ENCODE data around the gene ACP2.

The ACP2 gene, protein sequence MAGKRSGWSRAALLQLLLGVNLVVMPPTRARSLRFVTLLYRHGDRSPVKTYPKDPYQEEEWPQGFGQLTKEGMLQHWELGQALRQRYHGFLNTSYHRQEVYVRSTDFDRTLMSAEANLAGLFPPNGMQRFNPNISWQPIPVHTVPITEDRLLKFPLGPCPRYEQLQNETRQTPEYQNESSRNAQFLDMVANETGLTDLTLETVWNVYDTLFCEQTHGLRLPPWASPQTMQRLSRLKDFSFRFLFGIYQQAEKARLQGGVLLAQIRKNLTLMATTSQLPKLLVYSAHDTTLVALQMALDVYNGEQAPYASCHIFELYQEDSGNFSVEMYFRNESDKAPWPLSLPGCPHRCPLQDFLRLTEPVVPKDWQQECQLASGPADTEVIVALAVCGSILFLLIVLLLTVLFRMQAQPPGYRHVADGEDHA

DNA sequence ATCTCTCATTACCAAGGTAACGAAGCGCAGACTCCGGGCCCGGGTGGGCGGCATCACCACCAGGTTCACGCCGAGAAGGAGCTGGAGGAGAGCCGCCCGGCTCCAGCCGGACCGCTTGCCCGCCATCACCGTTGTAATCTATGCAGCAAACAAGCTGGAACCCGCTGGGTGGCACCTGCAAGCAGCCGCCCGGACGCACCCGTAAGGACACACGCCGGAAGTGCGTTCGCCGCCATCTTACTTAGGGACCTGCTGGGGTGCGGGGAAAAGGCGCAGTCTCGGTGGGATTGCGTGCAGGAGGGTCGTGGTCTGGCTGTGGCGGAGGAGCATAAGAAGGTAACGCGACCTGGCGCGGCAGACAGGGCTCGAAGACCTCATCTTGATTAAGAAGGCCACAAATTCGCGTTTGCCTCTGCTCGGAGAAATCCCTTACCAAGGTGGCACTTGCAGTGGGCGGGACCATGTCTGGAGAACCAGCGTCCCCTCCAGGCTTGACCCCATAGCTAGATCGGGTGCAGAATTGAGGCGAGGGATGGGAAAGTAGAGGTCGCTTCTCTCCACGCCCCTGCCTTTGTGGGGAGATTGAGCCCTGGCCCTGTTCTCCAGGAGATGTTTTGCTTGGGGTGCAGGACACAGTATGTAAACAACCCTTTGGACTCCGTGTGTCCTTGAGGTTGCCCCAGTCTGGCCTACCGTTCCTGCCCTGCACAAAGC lies at the start of gene ACP2:
TSS of gene ACP2 (minus strand) at position 151 of the 714 bp plus-strand sequence. CDS start at position 126, 25 bp downstream.
- peaks cover 30% of the 10 kb centered on the region for H3K36me3 ChIP-seq (replicated peaks)
- peak; percentile 86 to 93 for DNase-seq (ENCODE audit: low spot score in 2 of 2)
- in situ Hi-C loops (cut with MboI; ENCODE audit: low sequenced_read_pairs) = no loop called here
- peaks cover 11% of the 10 kb centered on the region for H3K4me1 ChIP-seq
- H3K27me3 ChIP-seq (ENCODE audit: low read depth) = no peaks in the 10 kb centered on the region
- H3K9me3 ChIP-seq = no peaks in the 10 kb centered on the region
- peak within 1 kb of the TSS; percentile 91 for H3K4me3 ChIP-seq

DNA sequence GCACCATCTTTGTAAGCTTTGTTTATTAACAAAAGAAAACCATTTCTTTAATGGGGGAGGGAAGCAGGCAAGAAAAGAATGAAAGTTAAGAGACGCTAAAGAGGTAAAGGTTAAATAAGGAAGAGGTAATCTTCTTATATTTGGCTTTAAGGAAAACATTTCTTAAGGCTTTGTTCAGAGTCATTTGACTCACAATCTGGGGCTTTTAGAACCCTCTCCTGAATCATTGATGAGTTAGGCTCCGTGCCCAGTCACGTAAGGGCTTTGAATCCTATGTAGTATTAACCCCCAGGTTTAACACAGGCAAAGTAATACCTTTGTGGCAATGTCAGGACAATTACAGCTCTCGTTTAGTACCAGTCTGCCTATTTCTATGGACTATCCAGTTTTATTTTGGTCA lies 47.4 kb upstream of the ACP2 start:
- in situ Hi-C loops (cut with MboI; ENCODE audit: low sequenced_read_pairs) = no loop called here
- DNase-seq (ENCODE audit: low spot score in 2 of 2) = peak; percentile 56 to 75
- H3K36me3 ChIP-seq (replicated peaks) = peaks cover 44% of the 10 kb centered on the region
- peaks cover 11% of the 10 kb centered on the region for H3K4me1 ChIP-seq
- H3K4me3 ChIP-seq = no peak overlapping the region
- H3K27me3 ChIP-seq (ENCODE audit: low read depth) = no peaks in the 10 kb centered on the region
- no peaks in the 10 kb centered on the region for H3K9me3 ChIP-seq

DNA sequence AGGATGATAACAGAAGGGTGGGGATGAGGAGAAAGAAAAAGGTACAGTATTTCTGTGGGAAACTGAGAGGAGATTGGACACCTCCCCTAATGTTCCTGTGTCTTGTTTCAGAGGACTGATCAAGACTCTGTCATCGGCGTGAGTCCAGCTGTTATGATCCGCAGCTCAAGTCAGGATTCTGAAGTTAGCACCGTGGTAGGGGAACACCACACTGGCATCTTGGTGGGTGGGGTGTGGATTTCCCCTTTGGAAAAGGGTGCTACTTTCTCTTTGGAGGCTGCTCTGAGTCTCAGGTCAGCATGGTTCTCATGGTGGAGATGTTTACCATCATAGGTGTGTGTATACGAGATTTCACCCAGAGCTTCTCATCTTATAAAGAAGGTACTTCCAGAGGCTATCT lies 46.8 kb upstream of the ACP2 start:
- DNase-seq (ENCODE audit: low spot score in 2 of 2) = no peak
- Histone ChIP-seq H3K4me3 (no peak overlapping the region), H3K36me3 (replicated peaks) (peaks cover 50% of the 10 kb centered on the region), H3K9me3 (no peaks in the 10 kb centered on the region), H3K27me3 (ENCODE audit: low read depth) (no peaks in the 10 kb centered on the region), H3K4me1 (peaks cover 11% of the 10 kb centered on the region)
- in situ Hi-C loops (cut with MboI; ENCODE audit: low sequenced_read_pairs) = no loop called here

DNA sequence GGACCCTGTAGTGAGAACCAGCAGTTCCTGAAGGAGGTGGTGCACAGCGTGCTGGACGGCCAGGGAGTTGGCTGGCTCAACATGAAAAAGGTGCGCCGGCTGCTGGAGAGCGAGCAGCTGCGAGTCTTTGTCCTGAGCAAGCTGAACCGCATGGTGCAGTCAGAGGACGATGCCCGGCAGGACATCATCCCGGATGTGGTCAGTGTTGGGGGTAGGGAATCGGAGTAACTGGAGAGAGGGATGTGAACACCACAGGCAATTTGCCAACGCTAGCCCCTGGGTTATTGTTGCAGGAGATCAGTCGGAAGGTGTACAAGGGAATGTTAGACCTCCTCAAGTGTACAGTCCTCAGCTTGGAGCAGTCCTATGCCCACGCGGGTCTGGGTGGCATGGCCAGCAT lies 41.2 kb upstream of the ACP2 start:
- Histone ChIP-seq H3K27me3 (ENCODE audit: low read depth) (no peaks in the 10 kb centered on the region), H3K36me3 (replicated peaks) (peaks cover 64% of the 10 kb centered on the region), H3K4me1 (no peaks in the 10 kb centered on the region), H3K4me3 (no peak overlapping the region), H3K9me3 (no peaks in the 10 kb centered on the region)
- DNase-seq (ENCODE audit: low spot score in 2 of 2) = no peak
- in situ Hi-C loops (cut with MboI; ENCODE audit: low sequenced_read_pairs) = no loop called here

DNA sequence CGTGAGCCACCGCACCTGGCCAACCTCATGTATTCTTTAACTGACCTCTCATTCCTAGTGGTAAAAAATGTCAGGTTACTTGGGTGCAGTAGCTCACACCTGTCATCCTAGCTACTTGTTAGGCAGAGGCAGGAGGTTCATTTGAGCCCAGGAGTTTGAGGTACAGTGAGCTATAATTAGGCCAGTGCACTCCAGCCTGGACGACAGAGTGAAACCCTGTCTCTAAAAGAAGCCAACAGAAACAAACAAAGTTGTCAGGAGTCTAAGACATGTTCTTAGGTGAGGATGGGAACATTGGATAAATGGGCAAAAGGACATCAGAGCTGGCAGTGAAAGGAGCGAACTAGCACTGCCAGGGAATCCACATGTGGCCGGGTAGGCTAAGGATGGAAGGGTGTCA lies 39.5 kb upstream of the ACP2 start:
- in situ Hi-C loops (cut with MboI; ENCODE audit: low sequenced_read_pairs) = no loop called here
- Histone ChIP-seq H3K4me1 (no peaks in the 10 kb centered on the region), H3K4me3 (no peak overlapping the region), H3K36me3 (replicated peaks) (peaks cover 77% of the 10 kb centered on the region), H3K9me3 (no peaks in the 10 kb centered on the region), H3K27me3 (ENCODE audit: low read depth) (no peaks in the 10 kb centered on the region)
- DNase-seq (ENCODE audit: low spot score in 2 of 2) = no peak

DNA sequence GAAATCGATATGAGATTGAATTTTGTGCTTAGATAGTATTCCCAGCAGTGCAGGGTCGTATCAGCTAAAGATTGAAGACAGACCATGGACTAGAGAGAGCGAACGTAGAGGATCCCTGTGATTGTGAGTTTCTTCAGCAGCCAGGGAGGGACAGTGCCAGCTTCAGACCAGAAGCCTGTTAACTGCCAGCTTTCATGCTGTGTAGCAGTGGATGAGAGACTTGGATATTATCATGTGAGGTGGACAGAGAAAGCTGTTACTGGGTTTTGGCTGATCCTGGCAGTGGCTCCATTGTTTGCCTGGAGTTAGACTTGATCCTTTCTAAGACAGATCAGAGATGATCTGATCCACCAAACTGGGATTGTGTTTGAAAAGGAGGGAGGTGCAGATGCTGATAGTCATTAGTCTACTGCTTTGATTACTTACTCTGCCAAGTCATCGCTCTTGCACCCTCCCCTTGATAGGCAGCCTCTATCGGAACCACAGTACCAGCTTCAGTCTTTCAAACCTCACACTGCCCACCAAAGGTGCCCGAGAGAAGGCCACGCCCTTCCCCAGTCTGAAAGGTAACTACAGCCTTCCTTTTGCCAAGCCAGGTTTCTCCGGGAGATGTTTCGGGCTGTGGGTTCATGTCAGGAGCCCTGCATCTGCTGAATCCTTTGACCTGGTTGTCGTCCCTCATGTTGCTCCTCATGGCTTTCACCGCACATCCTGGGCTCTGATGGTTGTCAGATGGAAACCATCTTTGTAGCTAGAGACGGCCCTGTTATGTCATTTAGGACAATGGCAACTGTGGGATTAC lies 37.6 kb upstream of the ACP2 start:
- H3K36me3 ChIP-seq (replicated peaks) = peaks cover 81% of the 10 kb centered on the region
- DNase-seq (ENCODE audit: low spot score in 2 of 2) = no peak
- H3K9me3 ChIP-seq = no peaks in the 10 kb centered on the region
- no peaks in the 10 kb centered on the region for H3K27me3 ChIP-seq (ENCODE audit: low read depth)
- H3K4me3 ChIP-seq = no peak overlapping the region
- no peaks in the 10 kb centered on the region for H3K4me1 ChIP-seq
- in situ Hi-C loops (cut with MboI; ENCODE audit: low sequenced_read_pairs) = no loop called here

DNA sequence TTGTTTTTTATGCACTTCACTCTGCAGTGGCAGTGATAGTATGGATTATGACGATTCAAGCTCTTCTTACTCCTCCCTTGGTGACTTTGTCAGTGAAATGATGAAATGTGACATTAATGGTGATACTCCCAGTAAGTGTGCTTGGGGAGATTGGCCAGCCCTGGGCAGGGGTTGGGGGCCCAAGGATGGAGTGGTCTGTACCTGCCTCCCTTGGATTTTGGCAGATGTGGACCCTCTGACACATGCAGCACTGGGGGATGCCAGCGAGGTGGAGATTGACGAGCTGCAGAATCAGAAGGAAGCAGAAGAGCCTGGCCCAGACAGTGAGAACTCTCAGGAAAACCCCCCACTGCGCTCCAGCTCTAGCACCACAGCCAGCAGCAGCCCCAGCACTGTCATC lies 35.5 kb upstream of the ACP2 start:
- no peaks in the 10 kb centered on the region for H3K27me3 ChIP-seq (ENCODE audit: low read depth)
- DNase-seq (ENCODE audit: low spot score in 2 of 2) = no peak
- no peaks in the 10 kb centered on the region for H3K9me3 ChIP-seq
- no peak overlapping the region for H3K4me3 ChIP-seq
- no peaks in the 10 kb centered on the region for H3K4me1 ChIP-seq
- in situ Hi-C loops (cut with MboI; ENCODE audit: low sequenced_read_pairs) = no loop called here
- H3K36me3 ChIP-seq (replicated peaks) = peaks cover 77% of the 10 kb centered on the region

DNA sequence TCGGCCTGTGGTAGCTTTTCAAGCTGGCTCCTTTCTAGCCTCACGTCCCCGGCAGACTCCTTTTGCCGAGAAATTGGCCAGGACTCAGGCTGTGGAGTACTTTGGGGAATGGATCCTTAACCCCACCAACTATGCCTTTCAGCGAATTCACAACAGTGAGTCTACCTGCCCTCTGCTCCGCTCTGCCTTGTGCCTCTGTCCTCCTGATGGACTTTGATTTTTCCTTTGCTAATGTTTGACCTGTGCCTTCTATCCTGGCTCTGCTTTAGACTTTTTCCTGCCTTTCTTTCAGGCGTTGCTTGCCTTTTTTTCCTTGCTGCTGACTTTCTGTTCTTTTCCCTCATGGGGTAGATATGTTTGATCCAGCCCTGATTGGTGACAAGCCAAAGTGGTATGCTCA lies 33.8 kb upstream of the ACP2 start:
- Histone ChIP-seq H3K36me3 (replicated peaks) (peaks cover 82% of the 10 kb centered on the region), H3K9me3 (no peaks in the 10 kb centered on the region), H3K4me3 (no peak overlapping the region), H3K27me3 (ENCODE audit: low read depth) (no peaks in the 10 kb centered on the region), H3K4me1 (no peaks in the 10 kb centered on the region)
- in situ Hi-C loops (cut with MboI; ENCODE audit: low sequenced_read_pairs) = no loop called here
- DNase-seq (ENCODE audit: low spot score in 2 of 2) = no peak

DNA sequence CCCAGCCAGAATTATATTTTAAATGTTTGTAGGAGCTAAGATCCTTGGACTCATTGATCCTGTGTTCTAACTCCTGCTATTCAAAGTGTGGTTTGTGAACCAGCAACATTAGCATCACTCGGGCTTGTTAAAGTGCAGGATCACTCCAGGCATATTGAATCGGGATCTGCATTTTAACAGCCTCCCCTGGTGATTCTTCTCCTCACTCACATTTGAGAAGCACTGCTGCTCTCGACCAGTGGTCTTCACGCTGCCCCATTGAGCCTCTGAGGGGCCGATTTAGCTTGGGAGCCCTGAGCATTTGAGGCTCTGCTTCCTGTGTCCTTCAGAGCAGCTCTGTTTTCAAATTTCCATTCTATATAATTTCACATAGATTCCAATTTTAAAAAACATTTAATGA lies 32.2 kb upstream of the ACP2 start:
- Histone ChIP-seq H3K9me3 (no peaks in the 10 kb centered on the region), H3K4me1 (no peaks in the 10 kb centered on the region), H3K27me3 (ENCODE audit: low read depth) (no peaks in the 10 kb centered on the region), H3K4me3 (no peak overlapping the region), H3K36me3 (replicated peaks) (peaks cover 86% of the 10 kb centered on the region)
- in situ Hi-C loops (cut with MboI; ENCODE audit: low sequenced_read_pairs) = no loop called here
- DNase-seq (ENCODE audit: low spot score in 2 of 2) = no peak

DNA sequence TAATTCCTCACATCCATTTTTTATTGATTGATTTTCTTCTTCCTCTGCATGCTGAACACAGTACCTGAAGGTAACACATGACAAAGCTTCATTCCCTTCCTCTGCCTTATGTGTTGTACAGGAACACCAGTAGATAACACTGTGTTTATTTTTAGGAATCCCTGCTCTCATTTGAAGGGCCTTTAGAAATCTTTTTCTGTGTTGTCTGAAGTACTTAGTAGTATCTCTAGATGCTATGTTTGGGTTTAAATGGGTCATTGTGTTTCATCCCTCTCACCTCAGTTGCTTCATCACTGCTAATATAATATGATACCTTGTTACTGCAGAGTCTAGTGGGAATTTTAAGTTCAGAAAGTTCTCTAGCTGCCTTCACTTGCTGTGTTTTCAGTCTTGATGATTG lies 31.5 kb upstream of the ACP2 start:
- H3K27me3 ChIP-seq (ENCODE audit: low read depth) = no peaks in the 10 kb centered on the region

DNA sequence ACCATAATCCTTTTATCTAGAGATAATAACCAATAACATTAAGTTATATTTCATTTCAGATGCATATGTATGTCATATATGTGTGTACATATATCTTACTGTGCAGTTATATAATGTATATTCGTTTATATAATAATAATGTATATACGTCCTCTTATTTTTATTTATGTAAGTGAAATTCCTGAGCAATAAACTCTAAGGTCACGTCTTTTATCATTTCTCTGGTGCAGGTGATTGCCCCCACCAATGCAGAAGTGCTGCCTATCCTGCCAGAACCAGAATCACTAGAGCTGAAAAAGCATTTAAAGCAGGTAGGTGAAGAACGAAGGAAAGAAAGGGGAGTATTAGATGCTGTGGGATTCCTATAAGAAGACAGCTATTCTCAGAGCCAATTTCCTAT lies 30.2 kb upstream of the ACP2 start:
- H3K4me3 ChIP-seq = no peak overlapping the region
- no peaks in the 10 kb centered on the region for H3K9me3 ChIP-seq
- DNase-seq (ENCODE audit: low spot score in 2 of 2) = no peak
- no peaks in the 10 kb centered on the region for H3K27me3 ChIP-seq (ENCODE audit: low read depth)
- H3K4me1 ChIP-seq = no peaks in the 10 kb centered on the region
- H3K36me3 ChIP-seq (replicated peaks) = peaks cover 80% of the 10 kb centered on the region
- in situ Hi-C loops (cut with MboI; ENCODE audit: low sequenced_read_pairs) = no loop called here

More for the DNA sequence above, 31.5 kb upstream of the ACP2 start:
- Histone ChIP-seq H3K36me3 (replicated peaks) (peaks cover 86% of the 10 kb centered on the region), H3K4me3 (no peak overlapping the region), H3K4me1 (no peaks in the 10 kb centered on the region), H3K9me3 (no peaks in the 10 kb centered on the region)
- no peak for DNase-seq (ENCODE audit: low spot score in 2 of 2)
- in situ Hi-C loops (cut with MboI; ENCODE audit: low sequenced_read_pairs) = no loop called here

DNA sequence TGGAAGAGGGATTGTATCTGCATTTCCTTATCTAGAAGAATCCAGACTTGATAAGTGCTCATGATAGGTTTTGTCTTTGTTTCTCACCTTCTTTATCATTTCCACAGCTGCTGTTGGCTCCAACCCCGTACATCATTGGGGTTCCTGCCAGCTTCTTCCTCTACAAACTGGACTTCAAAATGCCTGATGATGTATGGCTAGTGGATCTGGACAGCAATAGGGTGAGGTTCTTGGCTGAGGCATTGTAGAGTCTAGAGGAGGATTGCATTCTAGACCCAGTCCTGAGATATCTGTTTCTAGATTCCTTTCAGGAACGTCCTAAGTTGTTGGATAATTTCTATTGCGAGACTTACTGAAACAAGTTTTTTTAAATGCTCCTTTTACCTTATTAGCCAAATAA lies 29.4 kb upstream of the ACP2 start:
- H3K36me3 ChIP-seq (replicated peaks) = peaks cover 75% of the 10 kb centered on the region

DNA sequence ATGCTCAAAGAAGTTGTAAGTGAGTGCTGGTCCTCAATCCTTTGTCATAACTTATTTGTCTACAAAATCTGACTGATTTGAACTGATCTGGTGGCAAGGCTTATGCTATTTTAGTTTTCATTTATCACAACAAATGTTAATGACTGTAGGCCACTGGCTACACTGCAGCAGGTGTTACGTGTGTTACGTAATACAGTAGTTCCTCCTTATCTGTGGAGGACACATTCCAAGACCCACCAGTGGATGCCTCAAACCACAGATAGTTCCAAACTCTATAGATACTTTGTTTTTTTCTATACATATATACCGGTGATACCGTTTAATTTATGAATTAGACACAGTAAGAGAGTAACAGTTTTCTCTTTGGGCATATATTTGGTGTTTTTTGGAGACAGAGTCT lies 28.3 kb upstream of the ACP2 start:
- no peak for DNase-seq (ENCODE audit: low spot score in 2 of 2)
- Histone ChIP-seq H3K36me3 (replicated peaks) (peaks cover 64% of the 10 kb centered on the region), H3K9me3 (no peaks in the 10 kb centered on the region), H3K4me3 (no peak overlapping the region), H3K4me1 (peaks cover under 1% of the 10 kb centered on the region; the same call in 1 of the 2 replicates), H3K27me3 (ENCODE audit: low read depth) (no peaks in the 10 kb centered on the region)
- in situ Hi-C loops (cut with MboI; ENCODE audit: low sequenced_read_pairs) = no loop called here

More for the DNA sequence above, 29.4 kb upstream of the ACP2 start:
- no peak for DNase-seq (ENCODE audit: low spot score in 2 of 2)
- no peaks in the 10 kb centered on the region for H3K27me3 ChIP-seq (ENCODE audit: low read depth)
- in situ Hi-C loops (cut with MboI; ENCODE audit: low sequenced_read_pairs) = no loop called here
- H3K4me3 ChIP-seq = no peak overlapping the region
- H3K9me3 ChIP-seq = no peaks in the 10 kb centered on the region
- H3K4me1 ChIP-seq = no peaks in the 10 kb centered on the region
